GM12892 (cell line): ENCODE measurements around the gene JAZF1. TPM values are rescaled to one million over a fixed set of nuclear protein-coding genes. Genes with fewer than 3 reads are reported as not detected.

Experiments
- DNase-seq: peaks from one replicate; pipeline ENCODE4 v3.0.0; 2011; ENCODE audit not compliant: insufficient read length
- FAIRE-seq: peaks from 2 replicates; lab custom pipeline; 2011; peaks lifted over from hg19 to GRCh38; lab: Jason Lieb, UNC
- POLR2A ChIP-seq: IDR thresholded peaks from 2 replicates; pipeline ENCODE4 v1.6.1; 2011; ENCODE audit warnings: low read depth, low read length, control low read depth
- POLR2AphosphoS5 ChIP-seq: IDR thresholded peaks from 2 replicates; pipeline ENCODE4 v1.6.1; 2011; ENCODE audit warnings: low read depth, low read length, control low read depth
- TAF1 ChIP-seq: IDR thresholded peaks from 2 replicates; pipeline ENCODE4 v1.6.1; 2011; ENCODE audit warnings: low read depth, mild to moderate bottlenecking, control low read depth, low read length, borderline replicate concordance
- polyA plus RNA-seq: library from polyadenylated mRNA; unstranded; fragments of >200 nt; gene quantifications from one replicate; pipeline ENCODE4 v1.2.1, GENCODE V29; 2012; ENCODE audit warnings: missing spikeins, inconsistent platforms; ENCODE audit not compliant: missing spikeins

The JAZF1 gene
- 0.25 TPM for polyA plus RNA-seq

DNA sequence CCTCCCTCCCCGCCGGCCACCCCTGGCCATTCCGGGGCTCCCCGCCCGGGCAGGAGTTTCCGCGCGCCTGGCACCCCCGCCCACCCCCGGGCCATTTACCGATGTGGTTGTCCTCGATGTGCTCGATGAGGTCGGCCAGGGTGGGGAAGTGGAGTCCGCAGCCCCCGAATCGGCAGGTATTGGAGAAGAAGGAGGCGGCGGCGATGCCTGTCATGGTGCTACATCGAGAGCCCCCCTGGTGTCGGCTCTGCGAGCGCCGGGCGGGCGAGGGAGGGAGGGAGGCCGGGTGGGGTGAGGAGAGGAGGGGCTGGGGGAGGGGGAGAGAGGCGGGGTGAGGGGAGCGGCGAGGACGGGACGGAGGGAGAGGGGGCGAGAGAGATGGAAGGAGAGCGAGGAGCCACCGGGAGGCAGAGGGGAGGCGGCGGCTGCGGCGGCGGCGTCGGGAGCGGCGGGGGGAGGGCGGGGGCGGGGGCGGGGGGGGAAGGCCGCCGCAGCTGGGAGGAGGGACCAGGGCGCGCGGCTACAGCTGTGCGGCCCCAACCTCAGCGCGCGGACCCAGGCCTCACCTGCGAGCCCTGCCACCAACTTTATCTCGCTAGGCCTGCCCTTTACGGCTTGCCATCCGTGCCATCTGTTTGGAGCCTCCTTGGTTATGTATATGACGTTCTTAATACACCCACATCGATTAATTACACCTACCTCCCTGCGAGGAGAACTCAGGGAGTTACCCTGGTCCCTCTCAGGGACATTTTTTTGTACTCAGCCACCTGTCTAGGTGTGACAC is at the start of gene JAZF1:
JAZF1 (minus strand) TSS at position 432 of the 784 bp plus-strand sequence.
- DNase-seq (peak; percentile 18), FAIRE-seq (no peak)
- TF ChIP-seq POLR2A (no peak), POLR2AphosphoS5 (no peak), TAF1 (no peak)

DNA sequence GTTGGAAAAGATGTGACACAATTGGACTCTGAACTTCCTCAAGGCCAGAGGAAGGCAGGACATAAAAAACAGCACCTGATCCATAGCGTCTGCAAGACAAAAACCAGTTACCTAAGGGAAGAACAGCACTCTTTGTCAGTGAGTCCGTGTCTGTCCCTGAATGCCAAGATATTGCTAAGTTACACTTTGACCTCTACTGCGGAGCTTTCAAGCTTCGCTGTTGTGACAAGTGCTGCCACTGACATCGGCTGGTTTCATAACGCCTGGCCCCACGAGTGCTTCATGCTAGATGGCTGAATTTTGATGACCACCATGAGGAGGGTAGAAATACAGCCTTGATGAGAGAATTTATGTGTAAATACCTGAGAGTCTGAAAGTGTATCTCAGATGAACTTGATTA is 49.7 kb upstream of the JAZF1 start:
- no peak for FAIRE-seq
- TF ChIP-seq POLR2A: no peak
- TF ChIP-seq TAF1: no peak
- no peak for TF ChIP-seq POLR2AphosphoS5
- no peak for DNase-seq

GRCh38 chr7:28228396-28228795 is 47.8 kb upstream of the JAZF1 start:
- DNase-seq (no peak), FAIRE-seq (no peak)
- no peak for TF ChIP-seq TAF1
- no peak for TF ChIP-seq POLR2AphosphoS5
- no peak for TF ChIP-seq POLR2A

- FAIRE-seq (no peak), DNase-seq (no peak)
- TF ChIP-seq TAF1 (no peak), POLR2AphosphoS5 (no peak), POLR2A (no peak)
These were observed 45.4 kb upstream of the JAZF1 start for GRCh38 chr7:28226003-28226402.

GRCh38 chr7:28225576-28225975 is 45.0 kb upstream of the JAZF1 start:
- DNase-seq: no peak
- no peak for FAIRE-seq
- TF ChIP-seq POLR2A (no peak), POLR2AphosphoS5 (no peak), TAF1 (no peak)

- TF ChIP-seq POLR2A (no peak), TAF1 (no peak), POLR2AphosphoS5 (no peak)
- FAIRE-seq (no peak), DNase-seq (no peak)
These were observed 44.1 kb upstream of the JAZF1 start for GRCh38 chr7:28224675-28225074.

DNA sequence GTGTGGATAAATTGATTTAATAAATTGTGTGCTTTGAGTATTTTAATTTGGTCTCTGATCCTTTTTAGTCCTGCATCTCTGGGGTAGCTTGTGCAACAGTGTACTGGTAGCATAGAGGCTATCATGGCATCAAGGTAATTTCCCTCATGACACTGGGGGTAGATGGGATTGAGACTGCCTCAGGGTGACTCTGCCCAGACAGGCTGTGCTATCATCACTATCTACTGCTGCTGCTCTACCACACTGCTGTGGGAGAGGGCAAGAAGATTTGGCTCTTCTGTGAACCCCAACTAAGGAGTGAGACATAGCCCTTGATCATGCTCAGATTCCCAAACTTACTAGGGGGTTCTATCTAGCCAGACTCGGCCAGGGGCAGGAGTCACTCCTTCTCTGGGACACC is 43.6 kb upstream of the JAZF1 start:
- TF ChIP-seq POLR2AphosphoS5: no peak
- no peak for TF ChIP-seq TAF1
- TF ChIP-seq POLR2A: no peak
- FAIRE-seq: no peak
- no peak for DNase-seq

DNA sequence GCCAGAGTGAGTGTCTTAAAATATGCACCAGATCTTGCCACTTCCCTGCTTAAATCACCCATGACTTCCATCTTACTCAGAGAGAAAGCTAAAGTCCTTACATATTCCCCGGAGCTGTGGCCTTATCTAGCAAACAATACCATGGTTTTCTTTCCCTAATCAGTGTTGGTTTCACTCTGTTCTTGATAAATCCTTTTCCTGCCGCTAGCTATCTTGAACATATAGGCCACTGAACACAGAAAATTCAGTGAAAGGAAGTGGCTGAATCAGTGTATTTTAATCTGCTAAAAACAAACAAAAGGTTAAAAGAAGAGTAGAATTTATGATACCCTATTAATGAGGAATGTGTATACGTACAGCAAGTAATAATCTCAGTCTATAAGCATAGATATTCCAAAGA is 42.0 kb upstream of the JAZF1 start:
- no peak for TF ChIP-seq TAF1
- no peak for TF ChIP-seq POLR2AphosphoS5
- no peak for TF ChIP-seq POLR2A
- no peak for DNase-seq
- FAIRE-seq: no peak

DNA sequence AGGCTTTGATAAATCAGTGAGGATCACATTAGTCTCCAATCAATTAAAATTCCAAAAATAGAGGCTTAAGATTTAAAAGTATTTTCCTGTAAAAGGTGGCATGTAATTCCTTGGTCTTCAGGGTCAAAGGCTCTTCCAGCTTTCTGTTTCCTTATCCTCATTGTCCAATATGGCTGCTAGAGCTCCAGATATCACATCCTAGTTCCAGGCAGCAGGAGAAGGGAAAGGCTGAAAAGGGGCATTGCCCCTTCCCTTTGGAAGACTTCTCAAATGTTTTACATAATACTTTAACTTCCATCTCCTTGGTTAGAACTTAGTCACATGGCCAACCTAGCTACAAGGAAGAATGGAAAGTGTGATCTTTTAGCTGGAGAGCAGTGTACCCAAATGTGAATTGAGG is 39.2 kb upstream of the JAZF1 start:
- DNase-seq: no peak
- TF ChIP-seq POLR2AphosphoS5: no peak
- TF ChIP-seq TAF1: no peak
- TF ChIP-seq POLR2A: no peak
- FAIRE-seq: no peak

DNA sequence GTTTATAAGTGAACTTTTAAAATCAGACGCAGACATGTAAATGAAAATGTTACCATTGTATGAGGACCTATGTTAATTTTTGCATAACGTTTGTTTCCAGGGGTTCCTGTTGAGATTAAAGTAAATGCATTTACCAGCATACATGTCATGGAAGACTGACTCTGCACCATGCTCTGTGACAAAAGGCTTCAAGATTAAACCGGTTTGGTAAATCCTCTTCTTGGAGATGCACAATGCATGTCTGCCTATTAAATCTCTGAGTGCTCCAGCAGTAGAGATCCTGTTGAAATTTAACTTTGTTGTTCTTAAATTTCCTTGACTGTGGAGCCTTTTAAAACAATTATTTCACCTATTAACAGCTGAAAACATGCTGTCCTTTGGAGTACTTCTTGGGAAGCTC is 36.5 kb upstream of the JAZF1 start:
- DNase-seq (no peak), FAIRE-seq (no peak)
- TF ChIP-seq TAF1 (no peak), POLR2A (no peak)

GRCh38 chr7:28211006-28211405 is 30.4 kb upstream of the JAZF1 start:
- no peak for DNase-seq
- no peak for TF ChIP-seq TAF1
- no peak for TF ChIP-seq POLR2A
- TF ChIP-seq POLR2AphosphoS5: no peak
- FAIRE-seq: no peak

- DNase-seq: no peak
- FAIRE-seq: no peak
- TF ChIP-seq TAF1: no peak
- no peak for TF ChIP-seq POLR2AphosphoS5
- no peak for TF ChIP-seq POLR2A
These were observed 27.9 kb upstream of the JAZF1 start for GRCh38 chr7:28208506-28208905.
